Liver (tissue), 9 donors: ENCODE data around the gene DCK. TPM values are rescaled to one million over a fixed set of nuclear protein-coding genes. Genes with fewer than 3 reads are reported as not detected.

ENCODE experiments used
- DNase-seq: peaks from one replicate; pipeline ENCODE4 v3.0.0-alpha.2; 2017; ENCODE audit warnings: low spot score
- H3K27ac ChIP-seq, 2 donors: one replicate each; pipeline ENCODE4 v1.7.0; 2013; ENCODE audit warnings: inconsistent platforms in 2 of 2, low read length in 2 of 2, control low read depth in 1 of 2, low read depth in 1 of 2, mild to moderate bottlenecking in 1 of 2
- H3K27me3 ChIP-seq, 4 donors: one replicate each; pipeline versions ENCODE4 v1.6.1 to v1.7.0; 2013; ENCODE audit warnings: low read length in 3 of 4, inconsistent platforms in 1 of 4, mild to moderate bottlenecking in 1 of 4, moderate library complexity in 1 of 4; ENCODE audit not compliant: control insufficient read depth in 4 of 4, insufficient read depth in 4 of 4
- H3K36me3 ChIP-seq, 4 donors: one replicate each; pipeline versions ENCODE4 v1.6.1 to v1.7.0; 2013; ENCODE audit warnings: low read length in 3 of 4, mild to moderate bottlenecking in 3 of 4, low read depth in 1 of 4, moderate library complexity in 1 of 4; ENCODE audit not compliant: control insufficient read depth in 4 of 4, insufficient read depth in 3 of 4
- H3K4me1 ChIP-seq, 4 donors: one replicate each; pipeline versions ENCODE4 v1.6.1 to v1.7.0; 2013; ENCODE audit warnings: low read length in 3 of 4, mild to moderate bottlenecking in 3 of 4, moderate library complexity in 1 of 4; ENCODE audit not compliant: control insufficient read depth in 4 of 4, insufficient read depth in 4 of 4
- H3K4me3 ChIP-seq, 3 donors: one replicate each; pipeline versions ENCODE4 v1.6.1 to v1.7.0; 2013; ENCODE audit warnings: low read length in 3 of 3, control low read depth in 1 of 3, low read depth in 1 of 3, mild to moderate bottlenecking in 1 of 3
- H3K9ac ChIP-seq, 2 donors: one replicate each; pipeline ENCODE4 v1.7.0; 2013; ENCODE audit warnings: low read length in 2 of 2, mild to moderate bottlenecking in 2 of 2, moderate library complexity in 2 of 2, control low read depth in 1 of 2, low read depth in 1 of 2
- H3K9me3 ChIP-seq, 4 donors: one replicate each; pipeline versions ENCODE4 v1.6.1 to v1.7.0; 2013; ENCODE audit warnings: low read length in 3 of 4; ENCODE audit not compliant: control insufficient read depth in 4 of 4
- ATF3 ChIP-seq: IDR thresholded peaks from 2 replicates; pipeline ENCODE4 v1.6.1; 2016; ENCODE audit warnings: antibody characterized with exemption
- CTCF ChIP-seq: fragments of 150-350 bp; IDR thresholded peaks from 2 replicates; pipeline ENCODE4 v1.5.1; 2017; ENCODE audit warnings: improper control_type of control experiment, low read depth, low read length; ENCODE audit not compliant: missing input control
- EGR1 ChIP-seq, 2 donors: IDR thresholded peaks; 2 replicates each; pipeline ENCODE4 v1.6.1; 2016 to 2018; ENCODE audit warnings: antibody characterized with exemption in 2 of 2, low read depth in 2 of 2
- FOXA1 ChIP-seq: IDR thresholded peaks from 2 replicates; pipeline ENCODE4 v1.6.1; 2016; ENCODE audit warnings: antibody characterized with exemption
- FOXA2 ChIP-seq: IDR thresholded peaks from 2 replicates; pipeline ENCODE4 v1.6.1; 2016; ENCODE audit warnings: antibody characterized with exemption
- GABPA ChIP-seq, 2 donors: IDR thresholded peaks in 1 of 2; conservative IDR thresholded peaks in 1 of 2; 2 replicates each; pipeline ENCODE4 v1.6.1; 2016; ENCODE audit warnings: antibody characterized with exemption in 2 of 2, mild to moderate bottlenecking in 1 of 2, moderate library complexity in 1 of 2
- HNF4A ChIP-seq, 2 donors: conservative IDR thresholded peaks; 2 replicates each; pipeline ENCODE4 v1.6.1; 2016; ENCODE audit warnings: antibody characterized with exemption in 2 of 2, mild to moderate bottlenecking in 2 of 2
- MAX ChIP-seq: IDR thresholded peaks from 2 replicates; pipeline ENCODE4 v1.6.1; 2016; ENCODE audit warnings: antibody characterized with exemption
- NR2F2 ChIP-seq: IDR thresholded peaks from 2 replicates; pipeline ENCODE4 v1.6.1; 2016; ENCODE audit warnings: antibody characterized with exemption
- REST ChIP-seq: IDR thresholded peaks from 2 replicates; pipeline ENCODE4 v1.6.1; 2016; ENCODE audit warnings: antibody characterized with exemption, mild to moderate bottlenecking
- SP1 ChIP-seq: IDR thresholded peaks from 2 replicates; pipeline ENCODE4 v1.6.1; 2018; ENCODE audit warnings: antibody characterized with exemption, mild to moderate bottlenecking
- TAF1 ChIP-seq: conservative IDR thresholded peaks from 2 replicates; pipeline ENCODE4 v1.6.1; 2016; ENCODE audit warnings: antibody characterized with exemption, mild to moderate bottlenecking
- ZBTB33 ChIP-seq: IDR thresholded peaks from 2 replicates; pipeline ENCODE4 v1.6.1; 2016; ENCODE audit warnings: antibody characterized with exemption
- WGBS: extraction: QIAGEN DNeasy Blood & Tissue Kit; methylation state at CpG from one replicate; pipeline ENCODE4 v1.1.7; 2013; 5-methylcytosine and 5-hydroxymethylcytosine counted together
- polyA plus RNA-seq, 2 donors: library from polyadenylated mRNA; stranded (reverse) in 1 of 2; unstranded in 1 of 2; fragments of 200-250 nt in 1 of 2; fragments of >200 nt in 1 of 2; fragmentation: Nextera tagmentation in 1 of 2; extraction: Ambion mirVana in 1 of 2; gene quantifications; one replicate each; pipeline versions ENCODE4 v1.2.1 to v1.2.3, GENCODE V29; 2013 to 2015
- total RNA-seq, 2 donors: library from RNA; depleted of rRNA; stranded (reverse); fragments of >200 nt; gene quantifications; one replicate each; pipeline ENCODE4 v1.2.3, GENCODE V29; 2014
- donor health status: healthy.
- donor health status: healthy.
- donor health status: healthy.
- donor health status: healthy.
- donor health status: healthy.

Gene DCK
- total and polyA plus RNA-seq, 4 donors, result 2.8 to 55.9 (median 3.7) TPM

- no peak for TF ChIP-seq TAF1
- TF ChIP-seq SP1, result no peak
- TF ChIP-seq EGR1 (IDR thresholded peaks at IDR 0.05; ENCODE audit: low read depth in 2 of 2), result no peak
- TF ChIP-seq MAX, result no peak
- TF ChIP-seq HNF4A (conservative IDR thresholded peaks at IDR 0.05), result no peak
- no peak for TF ChIP-seq NR2F2
- no peak for TF ChIP-seq GABPA (IDR thresholded peaks at IDR 0.05 in 1 of 2, conservative IDR thresholded peaks at IDR 0.05 in 1 of 2)
- TF ChIP-seq FOXA2, result no peak
- no peak for TF ChIP-seq REST
- WGBS, result 5% methylated on average over 11 of the region's 11 CpGs
- Histone ChIP-seq H3K9ac (peak overlapping the region; percentile 48 to 67), H3K36me3 (peaks cover 0 to under 1% (median 0%) of the 10 kb centered on the region in 4 donors), H3K27ac (peak overlapping the region; percentile 75 to 79), H3K4me1 (peaks cover 0 to 19% (median 7%) of the 10 kb centered on the region in 4 donors), H3K4me3 (peak overlapping the region; percentile 62 to 92 (median 91)), H3K27me3 (no peaks in the 10 kb centered on the region), H3K9me3 (no peaks in the 10 kb centered on the region)
- no peak for DNase-seq
Measured at GRCh38 chr4:70994069-70994366, 569 bp downstream of the DCK start.

- H3K4me1 ChIP-seq, result peaks cover 0 to 19% (median 7%) of the 10 kb centered on the region in 4 donors
- no peak overlapping the region for H3K27ac ChIP-seq
- 72% methylated on average over 10 of the region's 10 CpGs for WGBS
Measured at GRCh38 chr4:70994387-70995099, 1.1 kb downstream of the DCK start.

More at GRCh38 chr4:70994387-70995099, 1.1 kb downstream of the DCK start:
- H3K27me3 ChIP-seq, result no peaks in the 10 kb centered on the region
- H3K4me3 ChIP-seq, result peak overlapping the region; percentile 62 to 92 (median 91)
- H3K9ac ChIP-seq, result peak overlapping the region in 1 of 2 donors; percentile 67
- H3K36me3 ChIP-seq, result peaks cover 0 to 2% (median 0%) of the 10 kb centered on the region in 4 donors
- H3K9me3 ChIP-seq, result no peaks in the 10 kb centered on the region
- no peak for DNase-seq
- TF ChIP-seq ATF3 (no peak), FOXA1 (no peak), EGR1 (IDR thresholded peaks at IDR 0.05; ENCODE audit: low read depth in 2 of 2) (no peak), HNF4A (conservative IDR thresholded peaks at IDR 0.05) (no peak), SP1 (no peak), ZBTB33 (no peak), CTCF (no peak)
